CD4-positive, alpha-beta T cell treated with Interleukin-12 subunit alpha and Interleukin-12 subunit beta, for 1 hour (primary cell): ENCODE data around the gene ACP4.

ENCODE experiments used
- DNase-seq: peaks from one replicate; pipeline ENCODE4 v3.0.0-alpha.2; 2020

Gene ACP4

GRCh38 chr19:50823389-50824042 is 33.3 kb downstream of the ACP4 start, which contains the start of gene KLK1:
TSS of gene KLK1 (minus strand) at chr19:50823787. CDS start at chr19:50823748, 39 bp downstream.
- no peak for DNase-seq

DNA sequence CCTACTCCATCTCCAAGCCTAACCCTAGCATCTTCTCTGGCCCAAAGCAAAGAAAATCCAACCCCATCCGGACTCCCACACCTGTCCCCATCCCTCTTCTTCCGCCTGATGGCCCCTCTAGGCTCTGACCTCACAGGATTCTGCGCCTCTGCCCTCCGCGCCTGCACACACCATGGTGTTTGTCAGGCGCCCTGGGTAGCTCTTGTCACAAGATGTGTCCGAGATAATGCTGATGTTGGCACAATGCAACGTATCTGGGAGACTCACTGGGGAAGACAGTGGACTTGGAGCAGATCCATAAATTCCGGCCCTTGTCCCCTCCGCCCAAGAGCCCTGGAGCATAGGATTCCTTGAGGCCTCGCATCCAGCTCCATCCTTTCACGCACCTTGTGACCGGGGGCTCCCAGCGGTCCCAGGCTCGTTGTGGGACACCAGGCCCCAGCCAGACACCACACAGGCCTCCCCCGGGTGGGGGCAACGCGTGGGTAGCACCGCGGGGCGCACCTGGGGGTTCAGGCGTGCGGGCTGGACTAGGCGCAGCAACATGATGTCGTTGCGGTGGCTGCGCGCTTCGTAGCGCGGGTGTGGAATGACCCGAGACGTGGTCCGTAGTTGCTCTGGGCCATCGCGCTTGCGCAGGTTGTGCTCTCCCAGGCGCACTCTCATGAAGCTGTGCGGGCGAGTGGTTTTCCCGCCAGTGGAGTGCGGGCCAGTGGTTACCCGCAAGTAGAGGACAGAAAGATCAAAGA is 36.5 kb downstream of the ACP4 start:
- no peak for DNase-seq

DNA sequence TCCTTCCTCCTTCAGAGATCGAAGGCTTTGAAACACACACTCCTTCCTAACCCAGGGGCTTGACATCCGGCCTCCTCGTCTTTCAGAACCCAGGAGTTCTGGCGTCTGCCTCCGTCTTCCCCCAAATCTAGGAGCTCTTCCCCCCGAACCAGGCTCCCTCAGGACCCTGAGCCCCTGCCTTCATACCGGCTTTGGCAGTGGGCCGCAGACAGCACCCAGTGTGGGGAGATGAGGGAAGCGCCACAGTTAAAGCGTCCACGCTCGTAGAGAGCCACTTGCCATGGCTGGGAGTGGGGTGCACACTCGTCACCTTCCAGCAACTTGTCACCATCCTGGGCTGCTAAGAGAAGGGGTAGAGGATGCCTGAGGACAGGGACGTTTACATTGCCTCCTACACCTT is 37.3 kb downstream of the ACP4 start:
- no peak for DNase-seq

DNA sequence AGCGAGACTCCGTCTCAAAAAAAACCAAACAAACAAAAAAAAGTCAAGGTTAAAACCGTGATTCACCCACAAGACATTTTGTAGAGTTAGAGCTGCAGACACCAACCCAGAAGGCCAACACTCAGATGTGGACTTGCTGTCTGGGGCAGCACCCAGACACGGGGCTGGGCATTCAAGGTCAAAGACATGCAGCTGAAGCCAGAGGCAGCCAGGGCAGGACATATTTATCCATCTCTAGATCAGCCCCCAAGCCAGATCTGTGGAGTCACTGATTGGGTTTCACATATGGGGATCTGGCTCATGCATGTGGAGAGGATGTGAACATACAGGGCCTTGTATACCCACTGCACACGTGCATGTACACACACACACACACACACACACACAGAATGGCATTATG is 39.6 kb downstream of the ACP4 start:
- no peak for DNase-seq

DNA sequence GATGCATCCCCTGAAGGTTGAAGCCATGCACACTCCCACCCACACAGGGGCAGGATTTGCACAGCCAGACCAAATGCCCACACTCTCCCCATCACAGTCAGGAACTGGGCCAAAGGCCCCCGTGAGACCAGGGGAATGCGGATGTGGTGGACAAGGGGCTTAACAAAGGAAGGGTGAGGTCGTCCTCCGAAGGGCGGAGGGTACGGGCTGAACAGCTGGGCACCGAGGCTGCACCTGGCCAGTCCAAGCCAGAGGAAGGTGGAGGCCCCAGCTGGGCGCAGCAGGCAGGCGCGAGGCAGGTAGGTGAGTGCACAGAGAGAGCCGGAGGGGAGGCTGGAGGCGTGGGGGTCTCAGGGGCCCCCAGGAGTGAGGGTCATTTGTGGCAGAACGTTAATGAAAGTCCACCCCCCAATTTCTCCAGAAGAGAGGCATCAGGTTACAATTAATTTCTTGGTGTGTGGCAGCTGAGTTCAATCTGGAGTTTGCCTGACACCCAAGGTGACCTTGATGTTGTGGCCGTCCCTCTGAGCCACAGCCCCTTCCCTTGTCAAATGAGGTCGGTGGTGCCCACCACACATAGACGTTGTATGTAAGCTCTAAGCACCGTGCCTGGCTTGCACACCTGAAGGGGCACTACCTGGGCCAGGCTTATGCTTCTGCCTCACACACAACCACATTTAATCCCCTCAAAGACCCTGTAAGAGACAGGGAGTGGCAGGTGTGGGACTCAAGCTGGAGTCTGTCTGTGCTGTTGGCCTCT is 40.2 kb downstream of the ACP4 start:
- no peak for DNase-seq

DNA sequence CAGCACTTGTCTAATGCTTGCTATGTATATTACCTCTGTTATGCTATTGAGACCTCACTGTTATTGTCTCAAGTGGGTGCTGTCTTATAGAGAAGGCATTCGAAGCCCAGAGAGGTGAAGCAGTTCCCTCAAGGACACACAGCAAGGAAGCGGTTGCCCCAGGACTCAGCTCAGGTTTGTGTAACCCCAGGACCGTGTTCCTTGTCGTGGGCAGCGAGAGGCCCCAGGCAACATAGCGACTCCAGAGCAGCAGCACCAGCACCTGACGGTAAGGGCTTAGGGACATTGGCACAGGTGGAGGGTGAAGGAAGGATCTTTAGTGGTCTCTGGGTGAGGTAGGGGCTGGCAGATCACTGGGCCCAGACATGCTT is 40.8 kb downstream of the ACP4 start:
- no peak for DNase-seq

DNA sequence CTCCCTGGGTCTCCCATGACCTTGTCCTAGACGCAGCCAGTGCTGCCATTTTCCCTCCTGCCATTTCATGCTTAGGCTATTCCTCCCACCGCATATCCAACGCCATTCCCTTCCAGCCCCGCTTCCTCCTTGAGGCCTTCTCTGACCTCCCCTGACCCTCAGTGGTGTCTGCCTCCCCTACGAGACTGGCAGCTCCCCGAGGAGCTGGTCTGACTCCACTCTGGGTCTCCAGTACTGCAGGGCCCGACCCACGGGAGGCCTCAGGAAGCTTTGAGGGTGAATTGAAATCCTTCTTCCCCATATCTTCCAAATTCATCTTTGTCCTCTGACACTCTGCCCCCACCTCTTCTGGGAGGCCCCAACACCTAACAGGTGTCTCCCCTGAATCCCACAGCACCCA is 42.5 kb downstream of the ACP4 start:
- no peak for DNase-seq

DNA sequence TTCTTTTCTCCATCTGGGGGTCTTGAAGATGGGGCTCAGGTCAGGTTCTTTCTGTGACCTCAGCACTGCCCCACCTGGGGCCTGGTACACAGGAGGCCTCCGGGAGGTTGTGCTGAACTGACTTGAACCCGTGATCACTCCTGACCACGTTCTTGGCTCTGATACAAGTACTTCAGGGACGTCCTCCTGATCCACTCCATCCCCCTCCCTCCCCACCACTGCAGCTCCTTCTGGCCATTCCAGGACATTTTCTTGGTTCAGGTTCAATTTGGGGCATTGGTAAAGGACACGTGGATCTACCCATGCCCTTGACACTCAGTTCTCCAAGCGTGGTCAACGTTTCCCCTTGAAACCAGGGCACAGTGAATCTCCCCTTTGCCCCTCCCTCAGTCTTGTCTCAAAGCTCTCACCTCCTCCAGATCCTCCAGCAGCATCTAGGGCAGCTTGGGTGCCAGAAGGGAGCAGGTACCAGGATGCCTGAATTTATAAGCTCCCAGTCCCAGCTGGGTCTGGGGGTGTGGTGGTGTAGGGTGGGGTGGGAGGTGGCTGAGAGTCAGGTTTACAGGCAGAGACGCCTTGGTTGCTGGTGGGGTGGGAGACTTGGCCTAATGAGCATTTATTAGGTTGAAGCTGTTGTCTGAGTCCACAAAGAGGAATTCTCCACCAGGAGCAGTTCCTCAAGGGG is 43.0 kb downstream of the ACP4 start, which contains the start of gene KLK15:
TSS of gene KLK15 (minus strand) at position 458 of the 685 bp plus-strand sequence. CDS start 2,082 bp downstream, outside the sequence.
- DNase-seq, result no peak

- no peak for DNase-seq
Measured at GRCh38 chr19:50833802-50834167, 43.6 kb downstream of the ACP4 start.

GRCh38 chr19:50835103-50835784 is 45.0 kb downstream of the ACP4 start:
- no peak for DNase-seq

- peak; percentile 69 for DNase-seq
Measured at GRCh38 chr19:50835785-50836542, 45.7 kb downstream of the ACP4 start.

DNA sequence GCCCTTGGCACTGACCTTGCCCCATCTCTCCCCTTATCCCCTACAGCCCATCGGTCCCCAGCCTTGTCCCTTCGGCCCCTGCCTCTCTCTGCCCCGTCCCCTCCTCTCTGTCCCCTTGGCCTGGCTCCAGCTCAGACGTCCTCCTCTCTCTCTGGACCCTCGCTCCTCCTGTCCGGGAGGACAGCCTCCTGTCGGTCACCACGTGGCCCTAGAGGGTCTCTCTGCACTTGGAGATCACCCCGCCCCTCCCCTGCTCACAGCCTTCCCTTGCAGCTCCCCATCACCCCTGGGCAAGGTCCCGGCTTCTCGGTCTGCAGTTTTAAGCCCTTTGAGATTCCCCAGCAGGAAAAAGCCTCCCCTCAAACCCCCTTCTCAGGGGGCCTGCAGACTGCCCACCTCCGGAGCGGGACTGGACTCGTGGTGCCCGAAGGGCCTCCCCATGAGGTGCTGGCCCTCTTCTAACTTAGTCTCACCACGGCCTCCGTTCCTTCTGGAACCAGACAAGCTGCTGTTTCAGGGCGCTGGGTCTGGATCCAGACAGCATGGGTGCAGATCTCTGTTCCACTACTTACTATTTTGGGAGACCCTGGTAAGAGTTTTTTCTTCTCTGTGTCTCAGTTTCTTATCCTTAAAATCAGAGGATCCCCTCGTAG is 46.5 kb downstream of the ACP4 start:
- no peak for DNase-seq

DNA sequence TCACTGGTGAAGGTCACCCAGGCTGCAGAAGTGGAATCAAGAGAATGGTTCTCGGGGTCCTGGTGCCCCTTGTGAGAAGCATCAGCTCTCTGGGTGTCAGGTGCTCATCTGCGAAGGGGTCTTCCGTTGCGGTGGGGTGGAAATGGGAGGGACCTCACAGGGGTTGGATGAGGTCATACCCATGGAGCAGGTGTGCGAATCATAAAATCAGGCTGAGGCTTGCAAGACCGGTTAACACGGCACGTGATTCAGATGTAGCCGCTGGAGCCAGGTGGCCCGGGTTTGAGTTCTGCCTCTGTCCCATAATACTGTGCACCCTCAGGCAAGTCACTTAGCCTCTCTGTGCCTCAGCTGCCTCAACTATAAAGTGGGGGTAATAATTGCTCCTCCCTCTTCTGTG is 47.1 kb downstream of the ACP4 start:
- DNase-seq, result no peak

- no peak for DNase-seq
Measured at GRCh38 chr19:50838239-50838638, 48.0 kb downstream of the ACP4 start.

- DNase-seq, result no peak
Measured at GRCh38 chr19:50839712-50840655, 49.8 kb downstream of the ACP4 start.

- no peak for DNase-seq
Measured at GRCh38 chr19:50842130-50842529, 51.9 kb downstream of the ACP4 start.

DNA sequence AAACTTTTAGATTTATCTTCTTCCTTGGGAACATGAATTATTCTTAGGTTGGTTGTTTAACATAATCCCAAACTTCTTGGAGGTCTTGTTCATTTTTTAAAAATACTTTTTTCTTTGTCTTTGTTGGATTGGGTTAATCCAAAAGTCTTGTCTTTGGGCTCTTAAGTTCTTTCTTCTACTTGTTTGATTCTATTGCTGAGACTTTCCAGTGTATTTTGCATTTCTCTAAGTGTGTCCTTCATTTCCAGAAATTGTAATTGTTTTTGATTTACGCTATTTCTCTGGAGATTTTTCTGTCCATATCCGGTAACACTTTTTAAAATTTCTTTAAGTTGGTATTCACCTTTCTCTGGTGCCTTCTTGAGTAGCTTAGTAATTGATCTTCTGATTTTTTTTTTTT is 53.0 kb downstream of the ACP4 start:
- DNase-seq, result no peak

- no peak for DNase-seq
Measured at GRCh38 chr19:50843701-50844221, 53.5 kb downstream of the ACP4 start.

DNA sequence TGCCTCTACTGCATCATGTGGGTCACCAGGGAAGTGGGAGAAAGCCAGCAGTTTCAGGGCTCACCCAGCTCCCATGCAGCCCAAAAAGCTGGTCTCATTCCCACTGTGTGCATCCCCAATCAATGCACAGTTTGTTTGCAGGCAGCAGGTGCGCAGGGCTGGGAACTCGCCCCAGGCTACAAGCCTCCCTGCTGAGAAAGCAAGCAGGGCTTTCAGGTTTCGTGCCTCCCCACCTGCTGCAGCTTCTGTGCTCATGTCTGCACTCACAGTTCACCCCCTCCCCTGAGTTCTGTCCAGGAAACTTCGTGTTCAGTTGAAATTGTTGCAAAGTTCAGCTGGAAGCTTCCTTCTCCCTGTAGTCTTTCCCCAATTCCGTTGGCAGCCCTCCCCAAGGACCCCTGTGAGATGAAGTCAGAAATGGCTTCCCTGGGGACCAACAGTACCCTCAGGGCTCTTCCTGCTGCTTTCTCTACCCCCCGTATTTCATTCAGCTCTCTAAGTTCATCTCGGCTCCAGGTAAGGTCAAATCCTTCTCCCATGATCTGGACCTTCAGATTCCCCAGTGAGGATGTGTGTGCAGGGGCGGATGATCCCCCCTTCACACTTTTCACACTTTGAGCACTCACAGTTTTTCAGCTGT is 54.2 kb downstream of the ACP4 start:
- no peak for DNase-seq
